NCI-H2227 treated with DMSO at 0.1 percent for 48 hours (cell line): ENCODE data around the gene TTI1.
A peak's percentile ranks its signal among the peaks of the same experiment; 100 is the strongest.

Experiments
- DNase-seq: peaks from one replicate; lab custom pipeline; 2025; lab: John Stamatoyannopoulos, UW

TTI1 gene

DNA sequence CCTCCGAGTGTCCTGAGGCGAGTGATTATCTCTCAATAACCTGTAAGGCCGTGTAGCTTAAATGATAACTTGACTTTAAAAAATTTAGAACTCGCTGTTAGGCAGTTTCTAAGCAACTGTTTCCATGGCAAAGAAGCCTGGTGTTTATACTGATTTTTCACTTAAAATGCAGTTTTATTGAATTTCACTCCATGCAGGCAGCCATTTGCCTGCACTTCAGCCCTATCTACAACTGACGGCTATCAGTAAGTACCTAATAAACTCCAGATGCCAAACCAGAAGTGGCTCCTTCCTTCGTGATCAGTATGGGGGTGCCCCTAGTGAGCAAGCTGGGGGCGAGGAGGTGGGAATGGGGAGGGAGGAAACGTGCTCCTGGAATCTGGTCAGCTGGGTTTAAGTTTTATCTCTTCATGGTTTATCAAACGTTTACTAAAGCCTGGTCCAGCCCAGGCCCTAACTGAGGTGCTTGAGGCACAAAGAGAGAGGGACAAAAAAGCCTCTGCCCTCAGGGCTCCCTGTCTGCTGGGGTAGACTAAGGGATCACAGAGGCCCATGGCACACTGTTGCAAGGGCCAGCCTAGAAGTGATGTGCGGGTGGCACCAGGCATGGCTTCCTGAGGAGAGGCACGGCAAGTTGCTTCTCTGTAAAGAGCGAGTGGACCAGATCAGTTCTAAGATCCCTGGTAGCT is 45.5 kb downstream of the TTI1 start:
- no peak for DNase-seq

DNA sequence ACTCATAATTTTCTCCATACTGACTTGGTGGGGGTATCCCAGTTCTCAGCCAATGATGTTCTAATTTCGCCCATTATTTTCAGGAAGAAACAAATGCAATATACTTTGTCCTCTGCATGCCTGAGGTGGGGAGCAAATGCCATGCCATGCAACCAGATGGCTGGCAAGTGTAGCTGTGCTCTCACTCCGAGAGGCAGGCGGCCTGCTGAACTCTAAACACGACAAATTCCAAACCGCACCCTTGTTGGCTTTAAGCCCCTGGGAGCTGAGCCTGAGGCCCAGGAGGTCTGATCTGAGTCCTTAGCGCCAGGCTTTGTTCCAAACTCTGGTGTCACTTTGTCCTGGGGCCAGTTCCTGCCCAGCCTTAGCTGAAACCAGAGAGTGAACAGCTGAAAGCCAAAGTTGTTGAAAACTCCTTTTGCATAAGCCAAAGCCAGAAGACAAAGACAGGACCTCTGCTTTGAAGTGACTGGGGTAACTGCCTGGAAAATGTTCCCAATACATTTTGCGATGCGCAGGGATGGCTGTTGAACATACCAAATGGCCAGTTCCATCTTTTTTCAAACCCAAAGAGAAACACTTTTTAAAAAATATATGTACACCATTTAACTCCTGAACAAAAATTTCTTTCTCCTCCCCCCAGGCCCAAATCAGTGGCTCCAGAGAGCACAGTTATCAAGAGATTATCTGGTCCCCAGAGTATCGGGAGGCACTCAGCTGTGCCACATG is 46.2 kb downstream of the TTI1 start:
- DNase-seq, result no peak

GRCh38 chr20:37986044-37986858 is 47.0 kb downstream of the TTI1 start:
- no peak for DNase-seq

DNA sequence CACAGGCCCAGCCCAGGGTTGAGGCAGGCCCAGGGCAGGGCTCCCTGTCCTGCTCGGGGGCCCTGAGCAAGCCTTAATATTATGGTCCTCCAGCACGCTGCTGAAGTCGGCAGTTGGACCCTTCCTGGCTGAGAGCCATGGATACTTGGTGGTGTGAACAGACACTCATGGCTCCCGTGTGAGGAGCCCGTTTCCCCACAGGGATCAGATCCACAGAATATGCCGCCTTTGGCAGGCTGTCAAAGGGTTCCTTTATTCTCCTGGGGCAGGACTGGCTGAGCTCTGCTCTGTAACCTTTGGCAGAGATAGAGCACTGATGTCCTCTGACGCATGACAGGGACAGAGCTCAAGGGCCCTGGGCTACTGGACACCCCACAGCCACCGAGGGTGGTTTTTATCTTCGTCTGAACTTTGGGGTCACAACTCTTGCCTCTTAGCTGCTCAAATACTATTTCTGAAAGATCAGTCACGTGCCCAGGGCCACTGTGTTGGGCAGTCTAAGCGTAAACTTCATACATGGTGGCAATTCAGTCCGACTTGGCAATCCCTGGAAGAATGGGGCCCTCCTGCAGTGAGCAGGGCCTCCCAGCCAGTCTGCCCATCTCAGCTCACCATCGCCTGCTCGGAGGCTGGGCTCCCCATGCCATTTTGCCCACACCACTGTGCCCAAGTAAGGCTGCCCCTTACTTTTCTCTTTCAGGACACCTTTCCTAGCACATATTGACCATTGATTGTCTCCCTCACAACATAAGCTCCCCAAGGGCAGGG is 49.1 kb downstream of the TTI1 start:
- DNase-seq, result no peak

DNA sequence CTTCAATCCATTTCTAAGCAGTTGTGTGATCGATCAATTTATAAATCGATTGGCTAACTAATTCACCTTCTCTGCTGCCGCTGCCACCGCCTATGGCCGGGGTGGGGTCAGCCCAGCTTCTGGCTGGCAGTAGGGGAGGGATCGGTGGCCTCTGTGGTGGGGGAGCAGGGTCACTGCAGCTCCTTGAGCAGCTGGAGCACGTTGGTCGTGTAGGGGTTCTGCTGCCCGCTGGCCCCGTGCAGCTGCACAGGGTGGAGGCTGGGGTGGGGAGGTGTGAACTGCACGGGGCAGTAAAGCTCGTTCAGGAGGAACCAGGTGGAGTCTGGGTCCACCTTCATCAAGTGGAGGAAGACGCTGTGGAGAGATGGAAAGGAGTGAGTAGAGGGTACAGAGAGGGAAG is 50.0 kb downstream of the TTI1 start:
- no peak for DNase-seq

DNA sequence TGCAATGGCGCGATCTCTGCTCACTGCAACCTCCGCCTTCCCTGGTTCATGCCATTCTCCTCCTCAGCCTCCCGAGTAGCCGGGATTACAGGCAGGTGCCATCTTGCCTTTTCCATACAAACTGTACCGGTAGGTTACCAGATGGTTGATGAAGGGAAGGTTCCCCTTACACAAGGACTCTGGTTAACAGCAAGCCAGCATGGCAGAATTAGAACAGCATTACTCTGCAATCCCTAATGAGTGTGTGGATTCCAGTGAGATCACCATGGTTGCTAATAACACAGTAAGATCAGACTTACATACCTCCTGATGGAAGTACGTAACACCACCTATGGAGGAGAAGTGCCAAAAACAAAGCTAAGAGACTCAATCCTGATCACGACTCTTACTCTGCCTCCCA is 51.7 kb downstream of the TTI1 start:
- no peak for DNase-seq

GRCh38 chr20:37980876-37981275 is 52.4 kb downstream of the TTI1 start:
- no peak for DNase-seq

DNA sequence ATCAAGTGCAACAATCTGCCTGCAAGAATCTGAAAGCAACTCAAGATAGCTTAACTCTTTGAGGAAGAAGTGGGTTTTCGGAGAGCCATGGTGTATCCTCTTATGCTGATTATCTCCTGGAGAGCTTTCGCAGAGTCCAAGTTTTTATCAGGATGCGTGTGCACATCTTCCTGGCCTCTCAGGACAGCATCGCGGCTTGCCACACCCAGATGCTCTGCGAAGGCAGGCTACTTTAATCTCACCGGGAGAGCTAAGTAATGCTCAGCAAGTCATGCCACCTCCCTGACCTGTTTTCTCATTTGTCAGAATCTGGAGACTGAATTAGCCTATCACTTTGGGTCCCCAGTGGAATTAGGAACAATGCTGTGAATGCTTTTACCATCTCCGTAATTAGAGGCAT is 52.9 kb downstream of the TTI1 start:
- DNase-seq, result no peak

GRCh38 chr20:37979021-37979985 is 54.0 kb downstream of the TTI1 start:
- no peak for DNase-seq

GRCh38 chr20:37977786-37978185 is 55.5 kb downstream of the TTI1 start:
- DNase-seq, result no peak

DNA sequence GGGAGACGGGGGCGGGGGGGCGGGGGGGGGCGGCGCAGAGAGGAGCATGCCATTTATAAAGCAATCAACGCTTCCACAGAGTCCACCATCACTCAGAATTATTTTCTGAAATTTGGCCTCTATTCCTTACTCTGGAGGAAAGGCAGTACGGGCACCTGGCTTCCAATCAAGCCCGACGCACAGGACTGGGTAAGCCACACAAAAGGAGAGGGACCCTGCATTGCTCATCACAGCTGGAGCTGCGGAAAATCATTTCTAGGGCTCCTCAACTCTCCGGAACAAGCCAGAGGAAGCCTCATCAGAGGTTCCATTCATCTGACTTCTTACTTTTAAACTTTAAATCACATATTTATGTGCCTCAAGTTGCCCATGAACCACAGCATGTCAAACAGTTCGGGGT is 55.9 kb downstream of the TTI1 start:
- no peak for DNase-seq

DNA sequence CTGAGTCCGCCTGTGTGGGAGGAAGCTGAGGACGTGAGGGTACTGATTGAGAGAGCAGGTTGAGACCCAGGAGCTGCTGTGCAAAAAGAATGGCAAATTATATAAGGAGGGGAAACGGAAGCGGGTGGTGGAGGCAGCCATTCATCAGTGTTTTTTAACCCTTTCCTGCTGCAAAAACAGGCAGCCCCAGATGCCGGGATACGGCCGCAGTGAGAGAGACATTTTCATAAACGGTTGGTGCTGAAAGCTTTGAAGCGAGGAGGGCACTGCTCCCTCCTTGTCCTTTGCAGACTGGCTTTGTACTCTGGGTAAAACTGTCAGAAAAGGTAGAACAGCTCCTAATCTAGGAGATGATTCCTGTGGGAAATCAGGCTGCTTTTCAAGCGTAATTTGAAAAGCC is 56.4 kb downstream of the TTI1 start:
- DNase-seq, result peak; percentile 32

GRCh38 chr20:37973059-37973910 is 60.0 kb downstream of the TTI1 start:
- DNase-seq, result no peak

- no peak for DNase-seq
These were observed 60.8 kb downstream of the TTI1 start for GRCh38 chr20:37972256-37973058.

DNA sequence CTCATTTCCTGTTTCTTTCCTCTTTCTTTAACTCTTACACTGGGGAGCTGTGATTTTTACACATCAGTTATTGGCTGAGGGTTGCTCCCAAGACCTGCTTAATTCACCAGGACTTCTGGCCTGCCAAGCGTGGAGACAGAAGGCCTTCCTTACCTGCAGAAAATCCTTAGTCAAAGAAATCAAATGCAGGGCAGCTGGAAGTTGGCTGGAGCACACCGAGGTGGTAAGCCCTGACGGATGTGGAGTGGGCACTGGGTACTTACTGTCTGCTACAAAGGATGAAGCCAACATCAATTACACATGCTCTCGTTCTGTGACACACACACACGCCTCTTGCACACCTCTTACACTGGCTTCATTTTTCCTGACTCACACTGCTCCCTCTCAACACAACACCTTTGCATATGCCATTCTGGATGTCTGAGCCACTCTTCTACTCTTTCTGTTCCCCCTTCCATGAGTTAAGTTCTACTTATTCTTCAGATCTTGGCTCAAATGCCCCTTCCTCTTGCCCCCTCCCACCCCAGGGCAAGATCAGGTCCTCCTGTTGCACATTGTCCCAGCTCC is 61.6 kb downstream of the TTI1 start:
- DNase-seq, result no peak

GRCh38 chr20:37970856-37971245 is 62.4 kb downstream of the TTI1 start:
- no peak for DNase-seq

DNA sequence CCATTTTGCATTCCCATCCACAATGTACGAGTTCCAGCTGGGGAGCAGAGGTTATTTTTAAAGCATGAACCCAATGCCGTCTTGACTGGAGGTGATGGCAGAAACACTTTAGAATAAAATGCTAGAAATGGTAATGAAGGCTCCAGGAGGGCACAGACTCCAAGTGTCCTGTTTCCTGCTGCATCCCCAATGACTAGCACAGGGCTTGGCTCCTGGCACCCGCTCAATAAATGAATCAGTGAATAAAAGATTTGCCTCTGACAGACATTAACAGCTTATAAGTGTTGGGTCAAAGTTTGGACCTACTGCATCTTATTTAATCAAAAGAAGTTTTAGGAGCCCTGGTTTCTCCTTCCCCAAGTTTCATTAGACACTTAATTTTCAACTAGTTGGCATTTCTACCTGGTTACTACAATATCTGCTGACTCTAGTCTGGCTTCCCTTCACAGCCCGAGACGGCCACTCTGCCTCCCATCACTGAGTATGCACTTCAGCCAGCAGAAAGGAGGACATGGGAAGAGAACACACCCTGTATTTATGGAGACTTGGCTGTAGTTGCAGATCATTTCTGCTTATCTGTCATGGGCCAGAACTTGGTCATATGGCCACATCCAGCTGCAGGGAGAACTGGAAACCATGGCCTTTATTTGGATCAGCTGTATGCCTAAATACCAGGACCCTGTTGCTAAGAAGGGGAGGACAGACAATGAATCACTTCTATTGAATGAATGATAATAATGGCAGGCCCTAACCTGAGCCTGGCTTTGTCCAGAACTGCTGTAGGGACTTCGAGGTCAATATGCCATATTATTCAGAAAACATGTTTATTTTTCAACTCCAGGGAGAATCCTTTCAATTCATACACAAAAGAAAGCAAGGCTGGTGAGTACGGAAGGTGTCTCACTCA is 63.1 kb downstream of the TTI1 start:
- no peak for DNase-seq
